ENCODE measurements around the gene TTN. TPM values are rescaled to one million over a fixed set of nuclear protein-coding genes. Genes with fewer than 3 reads are reported as not detected.

Gene TTN
- total and polyA plus RNA-seq, 10 of the 15 experiments (the other 5 are each of a cell fraction or from before 2014, with no cell fraction given): 0.15 to 9.0 (median 1.8) TPM

DNA sequence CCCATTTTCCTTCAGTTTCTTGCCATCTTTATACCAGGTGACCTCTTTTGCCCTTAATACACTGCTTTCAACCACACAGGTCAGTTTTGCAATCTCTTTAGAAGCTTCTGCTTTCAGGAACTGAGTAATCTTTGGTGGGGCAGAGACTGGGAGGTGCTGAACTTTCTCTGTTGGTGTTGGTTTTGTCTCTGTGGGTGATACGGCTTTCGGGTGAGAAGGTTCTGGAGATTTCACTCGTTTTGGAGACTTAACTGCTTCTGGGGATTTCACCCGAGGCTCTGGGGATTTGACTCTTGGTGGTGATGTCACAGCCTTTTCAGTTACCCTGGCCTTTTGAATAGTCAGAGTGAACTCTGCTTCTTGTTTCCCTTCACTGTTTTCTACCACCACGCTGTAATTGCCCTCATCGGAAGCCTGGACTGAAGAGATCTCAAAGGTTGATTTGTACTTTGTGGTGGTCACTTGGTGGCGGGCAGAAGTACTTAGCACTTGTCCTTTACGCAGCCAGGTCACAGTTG, 276.5 kb downstream of the TTN start (continued):
- TF ChIP-seq CBX3 (IDR thresholded peaks at IDR 0.05; ENCODE audit: borderline replicate concordance, low read depth): no peak
- TF ChIP-seq SREBF1 (IDR thresholded peaks at IDR 0.05; ENCODE audit: low read length): no peak
- TF ChIP-seq, protein P1, sequence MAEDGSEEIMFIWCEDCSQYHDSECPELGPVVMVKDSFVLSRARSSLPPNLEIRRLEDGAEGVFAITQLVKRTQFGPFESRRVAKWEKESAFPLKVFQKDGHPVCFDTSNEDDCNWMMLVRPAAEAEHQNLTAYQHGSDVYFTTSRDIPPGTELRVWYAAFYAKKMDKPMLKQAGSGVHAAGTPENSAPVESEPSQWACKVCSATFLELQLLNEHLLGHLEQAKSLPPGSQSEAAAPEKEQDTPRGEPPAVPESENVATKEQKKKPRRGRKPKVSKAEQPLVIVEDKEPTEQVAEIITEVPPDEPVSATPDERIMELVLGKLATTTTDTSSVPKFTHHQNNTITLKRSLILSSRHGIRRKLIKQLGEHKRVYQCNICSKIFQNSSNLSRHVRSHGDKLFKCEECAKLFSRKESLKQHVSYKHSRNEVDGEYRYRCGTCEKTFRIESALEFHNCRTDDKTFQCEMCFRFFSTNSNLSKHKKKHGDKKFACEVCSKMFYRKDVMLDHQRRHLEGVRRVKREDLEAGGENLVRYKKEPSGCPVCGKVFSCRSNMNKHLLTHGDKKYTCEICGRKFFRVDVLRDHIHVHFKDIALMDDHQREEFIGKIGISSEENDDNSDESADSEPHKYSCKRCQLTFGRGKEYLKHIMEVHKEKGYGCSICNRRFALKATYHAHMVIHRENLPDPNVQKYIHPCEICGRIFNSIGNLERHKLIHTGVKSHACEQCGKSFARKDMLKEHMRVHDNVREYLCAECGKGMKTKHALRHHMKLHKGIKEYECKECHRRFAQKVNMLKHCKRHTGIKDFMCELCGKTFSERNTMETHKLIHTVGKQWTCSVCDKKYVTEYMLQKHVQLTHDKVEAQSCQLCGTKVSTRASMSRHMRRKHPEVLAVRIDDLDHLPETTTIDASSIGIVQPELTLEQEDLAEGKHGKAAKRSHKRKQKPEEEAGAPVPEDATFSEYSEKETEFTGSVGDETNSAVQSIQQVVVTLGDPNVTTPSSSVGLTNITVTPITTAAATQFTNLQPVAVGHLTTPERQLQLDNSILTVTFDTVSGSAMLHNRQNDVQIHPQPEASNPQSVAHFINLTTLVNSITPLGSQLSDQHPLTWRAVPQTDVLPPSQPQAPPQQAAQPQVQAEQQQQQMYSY (CRISPR knock-in tag; IDR thresholded peaks at IDR 0.05): no peak
- TF ChIP-seq, protein P2, sequence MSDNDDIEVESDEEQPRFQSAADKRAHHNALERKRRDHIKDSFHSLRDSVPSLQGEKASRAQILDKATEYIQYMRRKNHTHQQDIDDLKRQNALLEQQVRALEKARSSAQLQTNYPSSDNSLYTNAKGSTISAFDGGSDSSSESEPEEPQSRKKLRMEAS (IDR thresholded peaks at IDR 0.05; ENCODE audit: low read depth, low read length): no peak
- no peak for TF ChIP-seq SMARCA5 (IDR thresholded peaks at IDR 0.05)
- peak; percentile 46; the same call in 1 of the 2 replicates for TF ChIP-seq TCF7 (IDR thresholded peaks at IDR 0.05; ENCODE audit: borderline replicate concordance)
- TF ChIP-seq ZNF384 (IDR thresholded peaks at IDR 0.05; ENCODE audit: borderline replicate concordance, low read depth, low read length): 0 out of 2 replicates have a peak, but pooled peaks have one; percentile 26
- TF ChIP-seq NBN (IDR thresholded peaks at IDR 0.05): peak; percentile 99
- TF ChIP-seq ZNF207 (IDR thresholded peaks at IDR 0.05; ENCODE audit: borderline replicate concordance): no peak
- TF ChIP-seq ZNF217 (IDR thresholded peaks at IDR 0.05): peak; percentile 88; the same call in 1 of the 2 replicates
- TF ChIP-seq, protein P3, sequence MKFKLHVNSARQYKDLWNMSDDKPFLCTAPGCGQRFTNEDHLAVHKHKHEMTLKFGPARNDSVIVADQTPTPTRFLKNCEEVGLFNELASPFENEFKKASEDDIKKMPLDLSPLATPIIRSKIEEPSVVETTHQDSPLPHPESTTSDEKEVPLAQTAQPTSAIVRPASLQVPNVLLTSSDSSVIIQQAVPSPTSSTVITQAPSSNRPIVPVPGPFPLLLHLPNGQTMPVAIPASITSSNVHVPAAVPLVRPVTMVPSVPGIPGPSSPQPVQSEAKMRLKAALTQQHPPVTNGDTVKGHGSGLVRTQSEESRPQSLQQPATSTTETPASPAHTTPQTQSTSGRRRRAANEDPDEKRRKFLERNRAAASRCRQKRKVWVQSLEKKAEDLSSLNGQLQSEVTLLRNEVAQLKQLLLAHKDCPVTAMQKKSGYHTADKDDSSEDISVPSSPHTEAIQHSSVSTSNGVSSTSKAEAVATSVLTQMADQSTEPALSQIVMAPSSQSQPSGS (IDR thresholded peaks at IDR 0.05; ENCODE audit: low read length): peak; percentile 97
- no peak for TF ChIP-seq NRF1 (conservative IDR thresholded peaks at IDR 0.05; ENCODE audit: low read depth, low read length)
- TF ChIP-seq, protein P4, sequence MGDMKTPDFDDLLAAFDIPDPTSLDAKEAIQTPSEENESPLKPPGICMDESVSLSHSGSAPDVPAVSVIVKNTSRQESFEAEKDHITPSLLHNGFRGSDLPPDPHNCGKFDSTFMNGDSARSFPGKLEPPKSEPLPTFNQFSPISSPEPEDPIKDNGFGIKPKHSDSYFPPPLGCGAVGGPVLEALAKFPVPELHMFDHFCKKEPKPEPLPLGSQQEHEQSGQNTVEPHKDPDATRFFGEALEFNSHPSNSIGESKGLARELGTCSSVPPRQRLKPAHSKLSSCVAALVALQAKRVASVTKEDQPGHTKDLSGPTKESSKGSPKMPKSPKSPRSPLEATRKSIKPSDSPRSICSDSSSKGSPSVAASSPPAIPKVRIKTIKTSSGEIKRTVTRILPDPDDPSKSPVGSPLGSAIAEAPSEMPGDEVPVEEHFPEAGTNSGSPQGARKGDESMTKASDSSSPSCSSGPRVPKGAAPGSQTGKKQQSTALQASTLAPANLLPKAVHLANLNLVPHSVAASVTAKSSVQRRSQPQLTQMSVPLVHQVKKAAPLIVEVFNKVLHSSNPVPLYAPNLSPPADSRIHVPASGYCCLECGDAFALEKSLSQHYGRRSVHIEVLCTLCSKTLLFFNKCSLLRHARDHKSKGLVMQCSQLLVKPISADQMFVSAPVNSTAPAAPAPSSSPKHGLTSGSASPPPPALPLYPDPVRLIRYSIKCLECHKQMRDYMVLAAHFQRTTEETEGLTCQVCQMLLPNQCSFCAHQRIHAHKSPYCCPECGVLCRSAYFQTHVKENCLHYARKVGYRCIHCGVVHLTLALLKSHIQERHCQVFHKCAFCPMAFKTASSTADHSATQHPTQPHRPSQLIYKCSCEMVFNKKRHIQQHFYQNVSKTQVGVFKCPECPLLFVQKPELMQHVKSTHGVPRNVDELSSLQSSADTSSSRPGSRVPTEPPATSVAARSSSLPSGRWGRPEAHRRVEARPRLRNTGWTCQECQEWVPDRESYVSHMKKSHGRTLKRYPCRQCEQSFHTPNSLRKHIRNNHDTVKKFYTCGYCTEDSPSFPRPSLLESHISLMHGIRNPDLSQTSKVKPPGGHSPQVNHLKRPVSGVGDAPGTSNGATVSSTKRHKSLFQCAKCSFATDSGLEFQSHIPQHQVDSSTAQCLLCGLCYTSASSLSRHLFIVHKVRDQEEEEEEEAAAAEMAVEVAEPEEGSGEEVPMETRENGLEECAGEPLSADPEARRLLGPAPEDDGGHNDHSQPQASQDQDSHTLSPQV (IDR thresholded peaks at IDR 0.05): no peak
- TF ChIP-seq SMAD1 (IDR thresholded peaks at IDR 0.05; ENCODE audit: low read depth, partially characterized antibody): peak; percentile 86
- no peak for TF ChIP-seq KAT2A (conservative IDR thresholded peaks at IDR 0.05; ENCODE audit: control insufficient read depth, low read depth, low read length)
- TF ChIP-seq, protein P5, sequence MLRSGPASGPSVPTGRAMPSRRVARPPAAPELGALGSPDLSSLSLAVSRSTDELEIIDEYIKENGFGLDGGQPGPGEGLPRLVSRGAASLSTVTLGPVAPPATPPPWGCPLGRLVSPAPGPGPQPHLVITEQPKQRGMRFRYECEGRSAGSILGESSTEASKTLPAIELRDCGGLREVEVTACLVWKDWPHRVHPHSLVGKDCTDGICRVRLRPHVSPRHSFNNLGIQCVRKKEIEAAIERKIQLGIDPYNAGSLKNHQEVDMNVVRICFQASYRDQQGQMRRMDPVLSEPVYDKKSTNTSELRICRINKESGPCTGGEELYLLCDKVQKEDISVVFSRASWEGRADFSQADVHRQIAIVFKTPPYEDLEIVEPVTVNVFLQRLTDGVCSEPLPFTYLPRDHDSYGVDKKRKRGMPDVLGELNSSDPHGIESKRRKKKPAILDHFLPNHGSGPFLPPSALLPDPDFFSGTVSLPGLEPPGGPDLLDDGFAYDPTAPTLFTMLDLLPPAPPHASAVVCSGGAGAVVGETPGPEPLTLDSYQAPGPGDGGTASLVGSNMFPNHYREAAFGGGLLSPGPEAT (IDR thresholded peaks at IDR 0.05; ENCODE audit: low read depth): peak; percentile 94

All from GM12878 (cell line).